Measurements from ENCODE around the gene KCNQ2. TPM values are rescaled to one million over a fixed set of nuclear protein-coding genes. Genes with fewer than 3 reads are reported as not detected.

The KCNQ2 gene
- total RNA-seq, 1 experiment from 2014 or later, result 0.25 TPM

DNA sequence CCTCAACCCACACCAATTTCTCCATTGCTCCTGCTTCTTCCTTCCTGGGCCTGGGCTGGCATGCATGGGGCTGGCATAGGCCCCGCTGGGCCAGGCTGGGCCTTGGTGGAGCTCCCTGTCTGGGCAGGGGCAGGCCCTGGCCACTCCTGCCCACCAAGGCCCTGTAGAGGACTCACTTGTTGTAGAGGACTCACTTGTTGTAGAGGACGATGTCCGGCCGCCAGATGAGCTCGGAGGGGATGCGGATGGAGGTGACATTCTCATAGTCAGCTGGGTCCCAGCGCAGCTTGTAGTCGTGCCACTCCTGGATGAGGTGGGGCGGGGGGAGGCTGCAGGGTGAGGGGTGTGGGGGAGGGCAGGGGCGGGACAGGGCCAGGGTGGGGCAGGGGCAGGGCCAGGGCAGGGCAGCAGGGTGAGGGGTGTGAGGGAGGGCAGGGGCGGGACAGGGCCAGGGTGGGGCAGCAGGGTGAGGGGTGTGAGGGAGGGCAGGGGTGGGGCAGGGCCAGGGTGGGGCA lies 116.6 kb downstream of the KCNQ2 start:
- DNase-seq, result no peak
- Mint-ChIP-seq H3K4me3 (ENCODE audit: unreplicated experiment) (no peak overlapping the region), H3K36me3 (ENCODE audit: insufficient read depth, unreplicated experiment) (no peaks in the 10 kb centered on the region), H3K27me3 (ENCODE audit: insufficient read depth, unreplicated experiment) (no peaks in the 10 kb centered on the region), H3K9me3 (ENCODE audit: unreplicated experiment) (peaks cover 3% of the 10 kb centered on the region), H3K4me1 (ENCODE audit: low read depth, unreplicated experiment) (no peaks in the 10 kb centered on the region), H3K27ac (ENCODE audit: unreplicated experiment) (no peak overlapping the region)
- no peaks in the 10 kb centered on the region for H3K27me3 ChIP-seq (replicated peaks; ENCODE audit: control insufficient read depth, insufficient read depth, low read length)
- TF ChIP-seq, protein P1, sequence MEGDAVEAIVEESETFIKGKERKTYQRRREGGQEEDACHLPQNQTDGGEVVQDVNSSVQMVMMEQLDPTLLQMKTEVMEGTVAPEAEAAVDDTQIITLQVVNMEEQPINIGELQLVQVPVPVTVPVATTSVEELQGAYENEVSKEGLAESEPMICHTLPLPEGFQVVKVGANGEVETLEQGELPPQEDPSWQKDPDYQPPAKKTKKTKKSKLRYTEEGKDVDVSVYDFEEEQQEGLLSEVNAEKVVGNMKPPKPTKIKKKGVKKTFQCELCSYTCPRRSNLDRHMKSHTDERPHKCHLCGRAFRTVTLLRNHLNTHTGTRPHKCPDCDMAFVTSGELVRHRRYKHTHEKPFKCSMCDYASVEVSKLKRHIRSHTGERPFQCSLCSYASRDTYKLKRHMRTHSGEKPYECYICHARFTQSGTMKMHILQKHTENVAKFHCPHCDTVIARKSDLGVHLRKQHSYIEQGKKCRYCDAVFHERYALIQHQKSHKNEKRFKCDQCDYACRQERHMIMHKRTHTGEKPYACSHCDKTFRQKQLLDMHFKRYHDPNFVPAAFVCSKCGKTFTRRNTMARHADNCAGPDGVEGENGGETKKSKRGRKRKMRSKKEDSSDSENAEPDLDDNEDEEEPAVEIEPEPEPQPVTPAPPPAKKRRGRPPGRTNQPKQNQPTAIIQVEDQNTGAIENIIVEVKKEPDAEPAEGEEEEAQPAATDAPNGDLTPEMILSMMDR (IDR thresholded peaks at IDR 0.05; ENCODE audit: insufficient read depth in 1 of 2, low read depth in 1 of 2, low read length in 1 of 2, severe bottlenecking in 1 of 2, unreplicated experiment in 1 of 2), result no peak
- peaks cover 34% of the 10 kb centered on the region for H3K9me3 ChIP-seq
- no peak overlapping the region for H3K4me3 ChIP-seq (ENCODE audit: low read depth, low read length)
- no TSS peak for BruUV-seq (replicated peaks)
- intact Hi-C loops (cut with micrococcal nuclease; ENCODE audit: unreplicated experiment), result no loop called here
- no peaks in the 10 kb centered on the region for H3K4me1 ChIP-seq
- POLR2A ChIA-PET, result no interaction called here
- CTCF ChIA-PET, result no interaction called here
- no peaks in the 10 kb centered on the region for H3K36me3 ChIP-seq (ENCODE audit: control insufficient read depth, insufficient read depth, low read length)

DNA sequence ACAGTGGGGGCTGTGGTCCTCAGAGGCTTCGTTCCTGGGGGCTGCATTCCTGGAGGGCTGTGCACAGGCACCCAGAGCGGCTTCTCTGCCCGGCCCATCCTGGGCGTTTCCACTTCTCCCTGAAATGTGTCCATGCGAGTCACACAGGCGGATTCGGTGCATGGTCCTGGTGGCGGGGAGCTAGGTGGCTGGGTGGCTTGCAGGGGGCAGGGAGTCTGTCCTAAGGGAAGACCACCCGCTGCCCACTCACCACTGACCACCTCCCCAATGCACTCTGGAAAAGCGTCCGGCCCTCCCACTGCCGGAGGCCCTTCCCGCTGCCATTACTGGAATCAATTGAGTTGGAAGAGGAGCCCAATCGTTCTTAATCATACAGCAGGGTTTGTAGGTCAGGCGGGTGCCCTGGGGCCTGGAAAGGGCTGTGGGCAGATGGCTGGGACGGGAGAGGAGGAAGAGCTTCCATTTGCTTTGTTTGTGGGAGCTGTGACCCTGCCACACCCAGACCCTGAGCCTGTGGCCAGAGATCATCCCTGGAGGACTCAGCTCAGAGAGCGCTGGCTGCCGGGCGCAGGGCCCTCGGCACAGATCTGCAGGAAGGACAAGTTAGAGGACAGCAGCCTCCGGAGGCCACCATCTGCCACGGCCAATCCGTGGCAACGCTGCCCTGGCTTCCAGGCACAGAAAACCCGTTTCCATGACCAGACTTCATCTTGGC lies 117.7 kb downstream of the KCNQ2 start:
- no peaks in the 10 kb centered on the region for H3K4me1 ChIP-seq
- peaks cover 3% of the 10 kb centered on the region for H3K27me3 Mint-ChIP-seq (ENCODE audit: insufficient read depth, unreplicated experiment)
- BruUV-seq (replicated peaks), result no TSS peak
- no peak overlapping the region for H3K4me3 ChIP-seq (ENCODE audit: low read depth, low read length)
- H3K27ac Mint-ChIP-seq (ENCODE audit: unreplicated experiment), result no peak overlapping the region
- no peaks in the 10 kb centered on the region for H3K36me3 ChIP-seq (ENCODE audit: control insufficient read depth, insufficient read depth, low read length)
- ChIA-PET POLR2A (no interaction called here), CTCF (no interaction called here)
- H3K4me1 Mint-ChIP-seq (ENCODE audit: low read depth, unreplicated experiment), result no peaks in the 10 kb centered on the region
- no peaks in the 10 kb centered on the region for H3K36me3 Mint-ChIP-seq (ENCODE audit: insufficient read depth, unreplicated experiment)
- H3K4me3 Mint-ChIP-seq (ENCODE audit: unreplicated experiment), result no peak overlapping the region
- H3K9me3 Mint-ChIP-seq (ENCODE audit: unreplicated experiment), result peaks cover 14% of the 10 kb centered on the region
- peaks cover 38% of the 10 kb centered on the region for H3K9me3 ChIP-seq
- no peaks in the 10 kb centered on the region for H3K27me3 ChIP-seq (replicated peaks; ENCODE audit: control insufficient read depth, insufficient read depth, low read length)
- intact Hi-C loops (cut with micrococcal nuclease; ENCODE audit: unreplicated experiment), result no loop called here
- no peak for DNase-seq
- TF ChIP-seq, protein P1 (IDR thresholded peaks at IDR 0.05; ENCODE audit: insufficient read depth in 1 of 2, low read depth in 1 of 2, low read length in 1 of 2, severe bottlenecking in 1 of 2, unreplicated experiment in 1 of 2), result no peak

DNA sequence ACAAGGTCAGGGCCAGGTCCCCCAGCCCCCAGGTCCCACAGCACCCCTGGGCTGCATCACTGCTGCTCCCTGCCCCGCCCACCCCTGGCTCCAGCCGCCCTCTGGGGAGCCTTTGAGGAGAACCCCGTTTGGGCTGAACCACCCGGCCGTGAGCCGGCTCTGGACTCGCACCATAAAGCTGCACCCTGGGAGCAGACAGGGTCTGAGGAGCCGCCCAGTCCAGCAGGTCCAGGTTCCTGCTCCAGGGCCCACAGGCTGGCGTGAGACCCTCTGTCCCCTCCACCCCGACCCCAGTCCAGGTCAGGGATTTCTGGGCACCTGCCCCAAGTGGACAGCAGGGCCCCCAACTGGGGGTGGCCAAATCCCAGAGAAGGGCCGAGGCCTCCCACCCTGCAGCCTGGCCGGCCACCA lies 119.6 kb downstream of the KCNQ2 start:
- no peak for DNase-seq
- H3K36me3 Mint-ChIP-seq (ENCODE audit: insufficient read depth, unreplicated experiment), result no peaks in the 10 kb centered on the region
- no peaks in the 10 kb centered on the region for H3K4me1 ChIP-seq
- no peaks in the 10 kb centered on the region for H3K4me1 Mint-ChIP-seq (ENCODE audit: low read depth, unreplicated experiment)
- no TSS peak for BruUV-seq (replicated peaks)
- H3K9me3 ChIP-seq, result peaks cover 38% of the 10 kb centered on the region
- no peaks in the 10 kb centered on the region for H3K36me3 ChIP-seq (ENCODE audit: control insufficient read depth, insufficient read depth, low read length)
- no peak overlapping the region for H3K27ac Mint-ChIP-seq (ENCODE audit: unreplicated experiment)
- intact Hi-C loops (cut with micrococcal nuclease; ENCODE audit: unreplicated experiment), result no loop called here
- H3K4me3 ChIP-seq (ENCODE audit: low read depth, low read length), result no peak overlapping the region
- no peaks in the 10 kb centered on the region for H3K27me3 ChIP-seq (replicated peaks; ENCODE audit: control insufficient read depth, insufficient read depth, low read length)
- CTCF ChIA-PET, result no interaction called here
- H3K9me3 Mint-ChIP-seq (ENCODE audit: unreplicated experiment), result peaks cover 14% of the 10 kb centered on the region
- peaks cover 3% of the 10 kb centered on the region for H3K27me3 Mint-ChIP-seq (ENCODE audit: insufficient read depth, unreplicated experiment)
- TF ChIP-seq, protein P1 (IDR thresholded peaks at IDR 0.05; ENCODE audit: insufficient read depth in 1 of 2, low read depth in 1 of 2, low read length in 1 of 2, severe bottlenecking in 1 of 2, unreplicated experiment in 1 of 2), result no peak
- no peak overlapping the region for H3K4me3 Mint-ChIP-seq (ENCODE audit: unreplicated experiment)
- POLR2A ChIA-PET, result no interaction called here

All from Caco-2 (cell line).